ENCODE measurements around the gene PSMD3.

DNA sequence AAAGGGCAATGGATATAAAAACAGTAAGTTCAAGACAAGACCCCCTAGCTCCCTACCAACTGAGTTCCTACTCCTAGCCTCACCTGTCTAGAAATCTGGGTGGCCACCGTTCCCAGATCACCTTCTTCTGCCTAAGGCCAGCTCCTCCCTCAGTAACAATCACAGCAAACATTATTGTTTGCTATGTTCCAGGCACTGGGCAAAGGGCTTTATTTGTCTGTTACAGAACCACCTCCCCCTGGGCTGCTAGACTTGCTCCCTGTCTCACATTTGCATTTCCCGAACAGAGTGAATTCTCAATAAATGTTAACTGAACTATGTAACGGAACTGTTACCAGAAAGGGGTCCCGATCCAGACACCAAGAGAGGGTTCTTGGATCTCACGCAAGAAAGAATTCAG is 46.3 kb upstream of the PSMD3 start:
- TF ChIP-seq CTCF (conservative IDR thresholded peaks at IDR 0.05; ENCODE audit: low read depth, low read length) (no peak), POLR2A (IDR thresholded peaks at IDR 0.05; ENCODE audit: low read depth, low read length) (no peak), RAD21 (IDR thresholded peaks at IDR 0.05; ENCODE audit: low read length) (no peak), SMC3 (IDR thresholded peaks at IDR 0.05; ENCODE audit: low read depth, low read length) (no peak), RCOR1 (IDR thresholded peaks at IDR 0.05; ENCODE audit: insufficient replicate concordance, low read length) (no peak)
